ENCODE results near the gene KIF16B. TPM values are rescaled to one million over a fixed set of nuclear protein-coding genes. Genes with fewer than 3 reads are reported as not detected.

The KIF16B gene
- total RNA-seq, 1 experiment from 2014 or later, result 4.6 TPM

- intact Hi-C loops (cut with micrococcal nuclease; ENCODE audit: unreplicated experiment), result no loop called here
- POLR2A ChIA-PET (ENCODE audit: low non-redundant PET), result no interaction called here
These were observed 315.3 kb downstream of the KIF16B start for GRCh38 chr20:16257813-16258430.

GRCh38 chr20:16257021-16257420, 316.2 kb downstream of the KIF16B start:
- no TSS peak for BruUV-seq (replicated peaks)
- no peaks in the 10 kb centered on the region for H3K27me3 ChIP-seq (replicated peaks; ENCODE audit: insufficient read depth, low read depth, low read length, poor library complexity)
- H3K27ac ChIP-seq (ENCODE audit: low read depth, low read length, poor library complexity, severe bottlenecking), result no peak overlapping the region
- ChIA-PET POLR2A (ENCODE audit: low non-redundant PET) (no interaction called here), CTCF (no interaction called here)
- H3K9me3 ChIP-seq (ENCODE audit: low read depth, low read length, poor library complexity, severe bottlenecking), result peaks cover 7% of the 10 kb centered on the region
- H3K4me3 ChIP-seq (ENCODE audit: low read depth, low read length, poor library complexity, severe bottlenecking), result no peak overlapping the region
- no peaks in the 10 kb centered on the region for H3K4me1 ChIP-seq (ENCODE audit: insufficient read depth, low read length, poor library complexity, severe bottlenecking)
- no peak for DNase-seq (ENCODE audit: low spot score)
- TF ChIP-seq CTCF (conservative IDR thresholded peaks at IDR 0.05; ENCODE audit: low read depth, low read length) (no peak), EZH2 (IDR thresholded peaks at IDR 0.05; ENCODE audit: borderline replicate concordance, low read depth, low read length, poor library complexity, severe bottlenecking) (no peak)
- intact Hi-C loops (cut with micrococcal nuclease; ENCODE audit: unreplicated experiment), result no loop called here
- H3K36me3 ChIP-seq (ENCODE audit: insufficient read depth, low read length, poor library complexity, severe bottlenecking), result no peaks in the 10 kb centered on the region

More at GRCh38 chr20:16257813-16258430, 315.3 kb downstream of the KIF16B start:
- Histone ChIP-seq H3K9me3 (ENCODE audit: low read depth, low read length, poor library complexity, severe bottlenecking) (peaks cover 7% of the 10 kb centered on the region), H3K36me3 (ENCODE audit: insufficient read depth, low read length, poor library complexity, severe bottlenecking) (no peaks in the 10 kb centered on the region), H3K4me3 (ENCODE audit: low read depth, low read length, poor library complexity, severe bottlenecking) (no peak overlapping the region), H3K4me1 (ENCODE audit: insufficient read depth, low read length, poor library complexity, severe bottlenecking) (no peaks in the 10 kb centered on the region), H3K27ac (ENCODE audit: low read depth, low read length, poor library complexity, severe bottlenecking) (no peak overlapping the region), H3K27me3 (replicated peaks; ENCODE audit: insufficient read depth, low read depth, low read length, poor library complexity) (no peaks in the 10 kb centered on the region)
- CTCF ChIA-PET, result no interaction called here
- DNase-seq (ENCODE audit: low spot score), result no peak
- BruUV-seq (replicated peaks), result no TSS peak
- TF ChIP-seq CTCF (conservative IDR thresholded peaks at IDR 0.05; ENCODE audit: low read depth, low read length), result no peak
- no peak for TF ChIP-seq EZH2 (IDR thresholded peaks at IDR 0.05; ENCODE audit: borderline replicate concordance, low read depth, low read length, poor library complexity, severe bottlenecking)

GRCh38 chr20:16246870-16247269, 326.4 kb downstream of the KIF16B start:
- Histone ChIP-seq H3K27me3 (replicated peaks; ENCODE audit: insufficient read depth, low read depth, low read length, poor library complexity) (no peaks in the 10 kb centered on the region), H3K27ac (ENCODE audit: low read depth, low read length, poor library complexity, severe bottlenecking) (no peak overlapping the region), H3K4me1 (ENCODE audit: insufficient read depth, low read length, poor library complexity, severe bottlenecking) (no peaks in the 10 kb centered on the region), H3K9me3 (ENCODE audit: low read depth, low read length, poor library complexity, severe bottlenecking) (no peaks in the 10 kb centered on the region), H3K4me3 (ENCODE audit: low read depth, low read length, poor library complexity, severe bottlenecking) (no peak overlapping the region), H3K36me3 (ENCODE audit: insufficient read depth, low read length, poor library complexity, severe bottlenecking) (no peaks in the 10 kb centered on the region)
- intact Hi-C loops (cut with micrococcal nuclease; ENCODE audit: unreplicated experiment), result no loop called here
- TF ChIP-seq EZH2 (IDR thresholded peaks at IDR 0.05; ENCODE audit: borderline replicate concordance, low read depth, low read length, poor library complexity, severe bottlenecking) (no peak), CTCF (conservative IDR thresholded peaks at IDR 0.05; ENCODE audit: low read depth, low read length) (no peak)
- BruUV-seq (replicated peaks), result no TSS peak
- ChIA-PET POLR2A (ENCODE audit: low non-redundant PET) (interaction anchor here (0.6 kb wide), 1 partner anchor 416 kb away, joined by 4 read pairs; no protein-coding TSS in a partner anchor), CTCF (no interaction called here)
- no peak for DNase-seq (ENCODE audit: low spot score)
